Cerebellar nuclear complex (tissue), 1 donor: ENCODE measurements around the gene CACNA1B.

Experiments
- DNase-seq, 2 experiments: peaks; one replicate each; lab custom pipeline; 2025; lab: John Stamatoyannopoulos, UW

CACNA1B gene

DNA sequence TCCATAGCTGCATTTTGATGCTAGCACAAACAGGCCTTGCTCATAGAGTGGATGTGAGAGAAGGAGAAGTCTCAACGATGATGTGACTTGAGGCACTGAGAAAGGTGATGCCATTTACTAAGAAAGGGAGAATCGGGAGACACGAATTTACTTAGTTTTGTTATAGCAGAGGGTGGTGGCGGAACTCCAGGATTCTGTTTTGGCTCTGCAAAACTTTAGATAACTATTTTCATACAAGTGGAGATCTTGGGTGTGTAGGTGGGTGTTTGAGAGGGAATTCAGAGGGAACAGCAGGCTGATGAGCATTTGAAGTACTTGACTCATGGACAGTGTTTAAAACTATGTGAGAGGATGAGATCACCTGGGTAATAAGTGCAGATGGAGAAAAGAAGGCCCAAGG is 43.2 kb downstream of the CACNA1B start:
- DNase-seq: no peak

DNA sequence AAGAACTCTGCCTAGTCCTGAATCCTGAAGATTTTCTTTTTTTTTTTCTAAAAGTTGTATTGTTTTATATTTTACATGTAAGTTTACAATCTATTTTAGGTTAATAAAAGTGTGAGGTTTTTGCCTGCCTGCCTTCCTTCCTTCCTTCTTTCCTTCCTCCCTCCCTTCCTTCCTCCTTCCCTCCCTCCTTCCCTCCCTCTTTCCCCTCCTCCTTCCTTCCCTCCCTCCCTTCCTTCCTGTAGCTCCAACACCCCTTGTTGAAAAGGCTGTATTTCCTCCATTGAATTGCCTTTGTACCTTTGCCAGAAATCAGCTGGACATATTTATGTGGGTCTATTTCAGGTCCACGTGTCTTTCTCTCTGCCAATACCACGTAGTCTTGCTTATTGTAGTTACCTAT is 46.6 kb downstream of the CACNA1B start:
- DNase-seq: no peak

DNA sequence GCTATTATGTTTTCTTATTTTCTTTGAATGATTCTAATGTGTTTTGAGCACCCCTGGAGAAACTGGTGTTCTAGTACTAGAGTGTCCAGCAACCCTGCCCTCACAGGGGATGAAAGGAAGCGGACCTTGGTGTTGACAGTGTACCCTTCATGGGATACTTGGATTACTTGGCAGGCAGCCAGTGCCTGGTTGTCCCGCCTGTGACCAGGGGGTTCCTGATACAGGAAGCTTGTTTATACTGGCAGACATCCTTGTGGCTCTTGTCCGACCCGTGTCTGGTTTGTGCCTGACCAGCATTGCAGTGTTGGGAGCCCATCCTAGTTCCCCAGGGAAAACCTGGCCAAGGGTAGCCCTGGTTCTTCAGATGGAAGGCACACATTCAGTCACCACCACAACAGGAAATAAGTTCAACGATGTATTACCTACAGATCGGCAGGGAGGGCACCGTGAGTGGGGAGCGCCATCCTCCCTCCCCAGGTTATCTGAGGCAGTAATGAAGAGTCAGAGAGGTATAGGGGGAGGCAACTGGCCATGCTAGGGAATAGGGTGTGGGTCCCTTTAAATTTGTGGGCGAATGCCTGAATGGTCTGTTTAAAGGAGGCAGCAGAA is 47.3 kb downstream of the CACNA1B start:
- DNase-seq: no peak

DNA sequence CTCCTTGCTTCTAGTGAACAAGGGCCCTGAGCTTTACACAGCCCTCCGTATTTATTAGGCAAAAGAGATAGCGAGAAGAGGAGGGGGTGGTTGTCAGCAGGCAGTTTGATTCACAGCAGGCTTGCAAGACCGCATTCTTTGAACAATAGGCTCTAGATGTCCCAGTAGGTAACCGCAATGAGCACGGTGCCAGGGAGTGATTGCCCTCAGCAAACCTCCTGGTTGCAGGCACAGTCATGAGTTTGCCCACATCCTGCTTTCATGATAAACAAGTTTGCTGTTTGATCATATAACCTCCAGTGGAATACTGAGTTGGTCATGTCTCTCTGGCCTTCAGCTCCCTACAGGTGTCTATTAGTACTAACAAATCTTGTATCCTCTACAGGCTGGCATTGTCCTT is 66.1 kb downstream of the CACNA1B start:
- DNase-seq: no peak

DNA sequence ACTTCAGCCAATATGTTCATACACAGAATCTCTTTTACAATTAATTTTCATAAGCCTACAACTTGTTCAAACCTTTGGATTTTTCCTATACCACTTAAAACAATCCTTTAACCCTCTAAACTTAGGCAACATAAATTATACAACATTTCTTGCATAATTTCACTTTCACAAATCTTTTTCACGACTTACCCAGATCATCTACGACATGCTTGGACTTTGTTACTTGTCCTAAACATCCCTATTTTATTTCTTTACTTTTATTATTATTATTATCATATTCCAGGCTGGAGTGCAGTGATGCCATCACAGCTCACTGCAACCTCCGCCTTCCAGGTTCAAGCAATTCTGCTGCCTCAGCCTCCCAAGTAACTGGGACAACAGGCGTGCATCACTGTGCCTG is 68.0 kb downstream of the CACNA1B start:
- DNase-seq: no peak

- DNase-seq: no peak
Observed at GRCh38 chr9:137946993-137947392, 69.4 kb downstream of the CACNA1B start.

GRCh38 chr9:137948642-137949041 is 71.1 kb downstream of the CACNA1B start:
- DNase-seq: no peak

DNA sequence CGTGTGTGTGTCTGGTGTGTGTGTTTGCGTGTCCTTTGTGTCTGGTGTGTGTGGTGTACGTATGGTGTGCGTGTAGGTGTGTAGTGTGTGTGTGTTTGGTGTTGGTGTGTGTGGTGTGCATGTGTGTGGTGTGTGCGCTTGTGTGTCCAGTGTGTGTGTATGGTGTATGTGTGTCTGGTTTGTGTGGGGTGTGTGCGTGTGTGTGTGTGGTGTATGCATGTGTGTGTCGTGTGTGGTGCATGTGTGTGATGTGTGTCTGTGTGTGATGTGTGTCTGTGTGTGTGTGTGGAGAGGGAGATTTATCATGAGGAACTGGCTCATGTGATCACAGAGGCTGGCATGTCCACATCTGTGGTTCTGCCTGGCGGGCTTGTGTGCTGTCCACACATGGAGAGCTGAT is 71.7 kb downstream of the CACNA1B start:
- DNase-seq: no peak

DNA sequence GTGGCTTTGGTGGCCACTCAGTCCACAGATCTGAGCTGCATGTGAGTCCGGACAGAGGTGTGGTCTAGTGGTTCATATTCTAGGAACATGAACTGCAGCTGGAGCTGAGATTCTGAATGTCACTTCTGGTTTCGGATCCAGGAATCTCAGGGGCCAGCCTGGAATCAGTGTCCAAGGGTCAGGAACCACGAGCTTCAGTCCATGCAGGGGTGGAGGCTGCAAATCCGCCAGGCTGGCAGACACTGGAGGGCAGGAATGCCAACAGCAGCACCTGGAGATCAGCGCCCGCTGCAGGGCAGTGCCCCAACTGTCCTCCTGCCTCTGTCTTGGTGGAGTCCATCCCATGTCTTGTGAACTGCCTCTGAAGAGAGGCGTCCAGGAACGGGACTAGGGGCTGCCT is 73.5 kb downstream of the CACNA1B start:
- no peak for DNase-seq

DNA sequence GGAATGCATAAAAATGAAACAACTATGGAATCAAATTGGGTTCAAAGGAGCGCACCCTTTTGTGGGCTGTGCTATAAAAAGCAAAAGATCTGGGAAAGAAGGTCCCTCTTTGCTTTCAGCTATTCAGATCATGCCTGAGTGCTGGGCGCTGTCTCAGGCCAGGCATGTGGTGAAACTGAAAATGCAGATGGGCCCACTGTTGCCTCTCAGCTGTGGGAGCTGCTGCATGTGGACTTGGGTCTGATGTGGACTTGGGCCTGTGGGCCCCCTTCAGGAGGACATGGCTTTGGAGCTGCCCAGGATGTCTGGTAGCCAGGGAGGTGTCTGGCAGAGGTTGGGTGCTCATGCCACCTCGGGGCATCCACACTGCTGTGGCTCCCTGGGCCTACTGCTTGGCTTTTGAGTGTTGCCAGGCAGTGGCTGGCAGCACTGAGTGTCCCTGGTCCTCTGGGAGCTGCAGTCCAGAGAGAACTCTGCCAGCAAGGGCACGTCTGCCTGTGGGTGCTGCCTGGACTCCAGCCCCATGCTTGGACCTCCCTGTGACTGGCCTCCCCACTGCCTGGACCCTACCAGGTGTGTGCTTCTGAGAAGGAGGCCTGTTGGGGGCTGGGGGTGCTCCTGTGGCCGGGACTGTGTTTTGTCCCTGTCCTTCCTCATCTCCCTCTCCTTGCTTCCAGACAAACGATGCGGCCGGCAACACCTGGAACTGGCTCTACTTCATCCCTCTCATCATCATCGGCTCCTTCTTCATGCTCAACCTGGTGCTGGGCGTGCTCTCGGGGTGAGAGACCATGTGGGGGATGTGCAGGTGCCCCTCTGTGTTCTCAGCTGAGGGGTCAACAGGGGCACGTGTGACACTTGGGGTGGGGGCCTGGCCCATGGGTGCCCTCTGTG is 74.3 kb downstream of the CACNA1B start:
- no peak for DNase-seq

- no peak for DNase-seq
Observed at GRCh38 chr9:137952976-137953666, 75.5 kb downstream of the CACNA1B start.

GRCh38 chr9:137953683-137954438 is 76.3 kb downstream of the CACNA1B start:
- DNase-seq: no peak

GRCh38 chr9:137955224-137955570 is 77.6 kb downstream of the CACNA1B start:
- DNase-seq: no peak

GRCh38 chr9:137955586-137955985 is 78.0 kb downstream of the CACNA1B start:
- no peak for DNase-seq

DNA sequence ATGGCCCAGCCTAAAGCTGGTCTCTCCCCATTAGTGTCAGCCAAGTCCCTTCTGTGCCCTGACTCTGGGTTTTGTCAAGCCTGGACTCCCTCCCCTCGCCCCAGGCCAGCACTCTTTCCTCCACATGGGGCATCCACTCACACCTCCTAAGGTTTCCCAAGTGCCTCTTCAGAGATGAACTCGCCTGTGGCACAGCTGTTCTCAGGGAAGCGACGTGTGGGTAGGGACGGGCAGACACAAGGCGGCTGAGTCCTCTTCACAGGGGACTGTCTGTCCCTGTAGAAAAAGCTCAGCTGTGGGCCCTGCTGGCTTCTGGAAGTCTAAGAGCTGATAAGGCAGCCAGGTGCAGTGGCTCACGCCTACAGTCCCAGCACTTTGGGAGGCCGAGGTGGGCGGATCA is 78.5 kb downstream of the CACNA1B start:
- DNase-seq: no peak

DNA sequence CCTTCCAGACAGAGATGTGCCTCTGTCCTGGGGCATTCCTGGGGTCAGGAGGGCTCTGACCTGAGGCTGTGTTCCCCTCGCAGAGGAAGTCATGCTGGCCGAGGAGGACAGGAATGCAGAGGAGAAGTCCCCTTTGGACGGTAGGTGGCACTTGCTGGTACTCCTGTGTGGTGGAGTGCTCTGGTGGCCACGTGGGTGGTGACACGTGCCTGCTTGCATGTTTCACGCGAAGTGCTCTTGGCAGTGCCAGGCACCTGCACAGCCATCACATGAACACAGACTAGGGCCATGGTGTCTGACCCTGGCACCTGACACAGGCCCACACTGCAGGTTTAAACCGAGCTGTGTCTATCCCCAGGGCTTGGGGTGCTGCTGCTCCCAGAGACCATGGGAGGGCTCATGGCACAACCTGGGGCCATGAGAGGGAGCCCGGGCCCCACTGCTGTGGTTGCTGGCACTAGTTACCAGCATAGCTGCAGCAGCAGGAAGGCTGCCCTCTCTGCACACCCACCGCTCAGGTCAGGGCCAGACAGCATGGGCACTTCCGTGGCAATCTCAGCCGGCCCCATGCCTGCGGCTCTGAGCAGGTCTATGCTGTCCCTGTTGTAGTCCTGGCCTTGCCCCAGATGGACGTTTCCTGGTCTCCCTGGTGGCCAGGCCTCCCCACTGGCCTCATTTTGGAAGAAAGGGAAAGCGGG is 79.3 kb downstream of the CACNA1B start:
- no peak for DNase-seq

- DNase-seq: no peak
Observed at GRCh38 chr9:137959641-137960411, 82.2 kb downstream of the CACNA1B start.

- DNase-seq: no peak
Observed at GRCh38 chr9:137960496-137960895, 82.9 kb downstream of the CACNA1B start.

DNA sequence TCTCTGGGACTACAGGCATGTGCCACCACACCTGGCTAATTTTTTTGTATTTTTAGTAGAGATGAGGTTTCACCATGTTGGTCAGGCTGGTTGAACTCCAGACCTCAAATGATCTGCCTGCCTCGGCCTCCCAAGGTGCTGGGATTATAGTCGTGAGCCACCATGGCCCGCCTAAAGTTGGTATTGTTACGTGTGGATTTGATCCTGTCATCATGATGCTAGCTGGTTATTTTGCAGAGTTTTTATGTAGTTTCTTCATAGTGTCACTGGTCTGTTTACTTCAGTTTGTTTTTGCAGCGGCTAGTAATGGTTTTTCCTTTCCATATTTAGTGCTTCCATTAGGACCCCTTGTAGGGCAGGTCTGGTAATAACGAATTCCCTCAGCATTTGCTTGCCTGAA is 85.9 kb downstream of the CACNA1B start:
- DNase-seq: no peak

DNA sequence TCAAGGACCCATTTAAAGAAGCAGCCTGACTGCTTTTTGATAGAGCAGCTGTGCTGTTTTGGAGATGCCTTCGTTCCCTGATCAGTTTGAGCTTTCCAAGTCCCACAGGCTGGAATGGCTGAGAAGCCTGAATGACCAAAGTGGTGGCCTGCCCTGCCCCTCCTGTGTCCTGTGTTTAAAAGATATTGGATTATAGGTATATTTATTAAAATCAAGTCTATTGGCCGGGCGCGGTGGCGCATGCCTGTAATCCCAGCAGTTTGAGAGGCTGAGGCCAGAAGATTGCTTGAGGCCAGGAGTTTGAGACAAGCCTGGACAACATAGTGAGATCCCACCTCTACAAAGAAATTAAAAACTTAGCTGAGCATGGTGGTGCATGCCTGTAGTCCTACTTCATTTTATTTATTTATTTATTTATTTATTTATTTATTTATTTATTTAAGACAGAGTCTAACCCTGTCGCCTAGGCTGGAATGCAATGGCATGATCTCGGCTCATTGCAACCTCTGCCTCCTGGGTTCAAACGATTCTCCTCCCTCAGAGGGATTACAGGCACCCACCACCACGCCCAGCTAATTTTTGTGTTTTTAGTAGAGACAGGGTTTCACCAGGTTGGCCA is 87.7 kb downstream of the CACNA1B start:
- DNase-seq: no peak
